H9 (cell line): ENCODE results near the gene SARNP. TPM values are rescaled to one million over a fixed set of nuclear protein-coding genes. Genes with fewer than 3 reads are reported as not detected.

Experiments used
- DNase-seq: peaks from one replicate; pipeline ENCODE4 v3.0.0-alpha.2; 2017
- H2AFZ ChIP-seq: one replicate; pipeline ENCODE4 v1.6.1; 2013; ENCODE audit warnings: mild to moderate bottlenecking, low read length, control low read depth, moderate library complexity
- H2AK5ac ChIP-seq: 2 replicates; pipeline ENCODE4 v1.6.1; 2013; ENCODE audit warnings: low read length, control low read depth, mixed read lengths; ENCODE audit not compliant: insufficient read length
- H2BK120ac ChIP-seq: one replicate; pipeline ENCODE4 v1.6.1; 2013; ENCODE audit warnings: low read depth, mild to moderate bottlenecking, low read length, control low read depth, inconsistent platforms; ENCODE audit not compliant: poor library complexity, severe bottlenecking
- H2BK12ac ChIP-seq: 2 replicates; pipeline ENCODE4 v1.6.1; 2013; ENCODE audit warnings: low read length, control low read depth, mixed read lengths, low read depth; ENCODE audit not compliant: insufficient read length
- H2BK15ac ChIP-seq: 2 replicates; pipeline ENCODE4 v1.6.1; 2013; ENCODE audit warnings: low read depth, low read length, control low read depth
- H2BK20ac ChIP-seq: one replicate; pipeline ENCODE4 v1.6.1; 2013; ENCODE audit warnings: low read depth, mild to moderate bottlenecking, low read length, control low read depth, inconsistent platforms; ENCODE audit not compliant: poor library complexity, severe bottlenecking
- H2BK5ac ChIP-seq: 2 replicates; pipeline ENCODE4 v1.6.1; 2013; ENCODE audit warnings: low read length, control low read depth, mixed read lengths; ENCODE audit not compliant: insufficient read length
- H3K14ac ChIP-seq: 2 replicates; pipeline ENCODE4 v1.6.1; 2013; ENCODE audit warnings: low read length, control low read depth; ENCODE audit not compliant: insufficient read depth
- H3K18ac ChIP-seq: 2 replicates; pipeline ENCODE4 v1.6.1; 2013; ENCODE audit warnings: low read depth, mild to moderate bottlenecking, mixed read lengths, low read length, control low read depth; ENCODE audit not compliant: insufficient read length
- H3K23ac ChIP-seq: 2 replicates; pipeline ENCODE4 v1.6.1; 2013; ENCODE audit warnings: low read length, control low read depth, mixed read lengths, low read depth; ENCODE audit not compliant: insufficient read length
- H3K23me2 ChIP-seq: 2 replicates; pipeline ENCODE4 v1.6.1; 2013; ENCODE audit warnings: low read depth, mild to moderate bottlenecking, mixed read lengths, low read length, control low read depth; ENCODE audit not compliant: insufficient read length, poor library complexity, severe bottlenecking
- H3K27ac ChIP-seq: 2 replicates; pipeline ENCODE4 v1.5.1; 2013; ENCODE audit warnings: low read length, control low read depth, mixed read lengths, low read depth; ENCODE audit not compliant: insufficient read length
- H3K27me3 ChIP-seq: 2 replicates; pipeline ENCODE4 v1.6.1; 2013; ENCODE audit warnings: low read length, control low read depth, inconsistent platforms; ENCODE audit not compliant: insufficient read depth
- H3K4ac ChIP-seq: 2 replicates; pipeline ENCODE4 v1.6.1; 2013; ENCODE audit warnings: low read depth, mild to moderate bottlenecking, control low read depth, inconsistent platforms, low read length, moderate library complexity
- H3K4me1 ChIP-seq: 2 replicates; pipeline ENCODE4 v1.6.1; 2013; ENCODE audit warnings: low read length, control low read depth, inconsistent platforms; ENCODE audit not compliant: insufficient read depth
- H3K4me2 ChIP-seq: 2 replicates; pipeline ENCODE4 v1.6.1; 2013; ENCODE audit warnings: low read length, control low read depth, mixed read lengths; ENCODE audit not compliant: insufficient read length, insufficient read depth
- H3K56ac ChIP-seq: 2 replicates; pipeline ENCODE4 v1.6.1; 2013; ENCODE audit warnings: low read depth, mild to moderate bottlenecking, mixed read lengths, low read length, control low read depth; ENCODE audit not compliant: insufficient read length
- H3K79me1 ChIP-seq: 2 replicates; pipeline ENCODE4 v1.6.1; 2013; ENCODE audit warnings: low read depth, mild to moderate bottlenecking, moderate library complexity, low read length, control low read depth, inconsistent platforms; ENCODE audit not compliant: insufficient read depth, poor library complexity, severe bottlenecking
- H3K79me2 ChIP-seq: 2 replicates; pipeline ENCODE4 v1.6.1; 2013; ENCODE audit warnings: low read length, control low read depth, inconsistent platforms; ENCODE audit not compliant: insufficient read depth
- H3K9ac ChIP-seq: 2 replicates; pipeline ENCODE4 v1.6.1; 2013; ENCODE audit warnings: low read length, control low read depth, mixed read lengths; ENCODE audit not compliant: insufficient read length; ENCODE audit errors: extremely low read depth
- H3K9me3 ChIP-seq: one replicate; pipeline ENCODE4 v1.6.1; 2013; ENCODE audit warnings: low read depth, low read length, inconsistent platforms; ENCODE audit not compliant: control insufficient read depth
- H3T11ph ChIP-seq: one replicate; pipeline ENCODE4 v1.6.1; 2013; ENCODE audit warnings: mild to moderate bottlenecking, low read length, control low read depth, inconsistent platforms
- H4K20me1 ChIP-seq: one replicate; pipeline ENCODE4 v1.6.1; 2013; ENCODE audit not compliant: control insufficient read depth, insufficient read length, insufficient read depth
- H4K5ac ChIP-seq: 2 replicates; pipeline ENCODE4 v1.6.1; 2013; ENCODE audit warnings: low read depth, mild to moderate bottlenecking, mixed read lengths, low read length, control low read depth; ENCODE audit not compliant: insufficient read length
- H4K8ac ChIP-seq: replicated peaks from 2 replicates; pipeline ENCODE4 v1.6.1; 2013; ENCODE audit warnings: low read length, control low read depth, mixed read lengths, low read depth; ENCODE audit not compliant: insufficient read length
- H4K91ac ChIP-seq: 2 replicates; pipeline ENCODE4 v1.6.1; 2013; ENCODE audit warnings: low read depth, mild to moderate bottlenecking, moderate library complexity, mixed read lengths, low read length, control low read depth; ENCODE audit not compliant: insufficient read length
- H3K27ac Mint-ChIP-seq, 3 experiments: 2 replicates in 2 of 3; 3 replicates in 1 of 3; pipeline ENCODE4 v1.8.0; 2020 to 2021; ENCODE audit warnings: mixed read lengths in 3 of 3, mild to moderate bottlenecking in 1 of 3, moderate library complexity in 1 of 3
- H3K27me3 Mint-ChIP-seq: 2 replicates; pipeline ENCODE4 v1.8.0; 2021; ENCODE audit warnings: low read depth, mild to moderate bottlenecking, moderate library complexity, mixed read lengths
- H3K36me3 Mint-ChIP-seq, 3 experiments: 2 replicates in 2 of 3; 3 replicates in 1 of 3; pipeline ENCODE4 v1.8.0; 2020 to 2021; ENCODE audit warnings: low read depth in 3 of 3, mixed read lengths in 3 of 3; ENCODE audit not compliant: insufficient read depth in 1 of 3
- H3K4me1 Mint-ChIP-seq, 2 experiments: 2 replicates each; pipeline ENCODE4 v1.8.0; 2020; ENCODE audit warnings: mixed read lengths in 2 of 2
- H3K4me3 Mint-ChIP-seq, 2 experiments: 2 replicates in 1 of 2; 3 replicates in 1 of 2; pipeline ENCODE4 v1.8.0; 2020 to 2021; ENCODE audit warnings: mild to moderate bottlenecking in 2 of 2, mixed read lengths in 2 of 2, moderate library complexity in 1 of 2
- H3K9me3 Mint-ChIP-seq, 2 experiments: 2 replicates in 1 of 2; 3 replicates in 1 of 2; pipeline ENCODE4 v1.8.0; 2020; ENCODE audit warnings: mild to moderate bottlenecking in 2 of 2, mixed read lengths in 2 of 2, moderate library complexity in 1 of 2
- CTCF ChIP-seq: fragments of 200-600 bp; sonication (generic); conservative IDR thresholded peaks from 3 replicates; pipeline ENCODE4 v1.8.0; 2021; ENCODE audit warnings: antibody characterized with exemption, mild to moderate bottlenecking
- WGBS: extraction: QIAGEN DNeasy Blood & Tissue Kit; methylation state at CpG from one replicate; pipeline ENCODE4 v1.1.7; 2013; ENCODE audit warnings: missing lambda C conversion rate, low lambda C conversion rate, mixed read lengths; ENCODE audit not compliant: insufficient read length; ENCODE audit errors: extremely low coverage; 5-methylcytosine and 5-hydroxymethylcytosine counted together
- total RNA-seq: library from RNA; stranded (reverse); gene quantifications from 2 replicates; pipeline ENCODE4 v1.2.1, GENCODE V29; 2021

SARNP gene
- total RNA-seq, 1 experiment from 2014 or later, result 127 TPM

- no peak overlapping the region for H2AK5ac ChIP-seq
- H3K27ac ChIP-seq, result no peak overlapping the region
- H3K56ac ChIP-seq, result no peak overlapping the region
- H2BK20ac ChIP-seq, result no peak overlapping the region
- no peak overlapping the region for H2AFZ ChIP-seq
- H3K9me3 ChIP-seq, result no peaks in the 10 kb centered on the region
- no peak overlapping the region for H4K8ac ChIP-seq
- no peak overlapping the region for H2BK12ac ChIP-seq
- no peak overlapping the region for H3K4me2 ChIP-seq
- H3K14ac ChIP-seq, result no peak overlapping the region
- no peak overlapping the region for H2BK5ac ChIP-seq
- H3K27me3 Mint-ChIP-seq, result no peaks in the 10 kb centered on the region
- no peak for TF ChIP-seq CTCF
- no peak overlapping the region for H2BK120ac ChIP-seq
- H3K23ac ChIP-seq, result no peak overlapping the region
- no peak overlapping the region for H3T11ph ChIP-seq
- no peaks in the 10 kb centered on the region for H3K23me2 ChIP-seq
- peak overlapping the region in 1 of 3 experiments; percentile 41; a peak in 1 of 7 replicates for H3K27ac Mint-ChIP-seq
- H4K20me1 ChIP-seq, result no peaks in the 10 kb centered on the region
- peaks cover 6% of the 10 kb centered on the region; the same call in 1 of the 2 replicates for H3K4me1 ChIP-seq
- no peak overlapping the region for H3K4ac ChIP-seq
- WGBS, result no CpG with 5 or more reads among the region's 5 CpGs
- H3K18ac ChIP-seq, result no peak overlapping the region
- no peak overlapping the region for H2BK15ac ChIP-seq
- H3K9ac ChIP-seq, result no peak overlapping the region
- H3K4me3 Mint-ChIP-seq, result no peak overlapping the region
- peaks cover 25% of the 10 kb centered on the region in 2 experiments for H3K4me1 Mint-ChIP-seq
- no peak overlapping the region for H4K91ac ChIP-seq
- H3K36me3 Mint-ChIP-seq, result peaks cover 11 to 30% (median 29%) of the 10 kb centered on the region in 3 experiments; a peak in 6 of 7 replicates
- H3K9me3 Mint-ChIP-seq, result no peaks in the 10 kb centered on the region
- no peak overlapping the region for H4K5ac ChIP-seq
- no peaks in the 10 kb centered on the region for H3K27me3 ChIP-seq
- peaks cover 49% of the 10 kb centered on the region for H3K79me2 ChIP-seq
- DNase-seq, result no peak
- H3K79me1 ChIP-seq, result peaks cover 18% of the 10 kb centered on the region
Observed at GRCh38 chr12:55809274-55809673, 8.2 kb downstream of the SARNP start.
